IMR-90 (cell line): ENCODE data around the gene GMPR. TPM values are rescaled to one million over a fixed set of nuclear protein-coding genes. Genes with fewer than 3 reads are reported as not detected.

ENCODE experiments used
- ATAC-seq: fragments of 200-7000 bp; cut with Tn5 transposase; 2 replicates; pipeline ENCODE4 v1.9.1; 2020; ENCODE audit warnings: low read depth, mild to moderate bottlenecking, moderate library complexity
- BruUV-seq: library from RNA; stranded (reverse); fragments of 400-500 nt; replicated peaks from 2 replicates; lab custom pipeline; 2021; lab: Mats Ljungman, UMichigan
- CTCF ChIA-PET: fragments of 300-600 bp; formaldehyde crosslinking; extraction: SDS; loops from one replicate; lab custom pipeline; 2021; ENCODE audit warnings: antibody characterized with exemption; lab: Yijun Ruan, JAX
- POLR2A ChIA-PET: fragments of 300-600 bp; sonication (Branson Sonifier 250); formaldehyde crosslinking; loops from one replicate; lab custom pipeline; 2022; ENCODE audit warnings: antibody characterized with exemption; ENCODE audit not compliant: unreplicated experiment; lab: Charles Lee
- DNase-seq: peaks from one replicate; pipeline ENCODE4 v3.0.0; 2013
- H2AFZ ChIP-seq: replicated peaks from 2 replicates; pipeline ENCODE3; 2013; ENCODE audit warnings: low read length, mild to moderate bottlenecking; ENCODE audit not compliant: poor library complexity
- H2AK5ac ChIP-seq: 2 replicates; pipeline ENCODE4 v1.6.1; 2013; ENCODE audit warnings: low read depth, low read length, inconsistent platforms
- H2AK9ac ChIP-seq: replicated peaks from 2 replicates; pipeline ENCODE3; 2013; ENCODE audit warnings: mild to moderate bottlenecking, low read depth, low read length, moderate library complexity; ENCODE audit not compliant: poor library complexity
- H2BK120ac ChIP-seq: 2 replicates; pipeline ENCODE4 v1.6.1; 2013; ENCODE audit warnings: low read depth, low read length, inconsistent platforms
- H2BK15ac ChIP-seq: 3 replicates; pipeline ENCODE4 v1.6.1; 2013; ENCODE audit warnings: low read depth, low read length, inconsistent platforms
- H2BK20ac ChIP-seq: 2 replicates; pipeline ENCODE4 v1.6.1; 2013; ENCODE audit warnings: low read depth, mild to moderate bottlenecking, inconsistent platforms, low read length, moderate library complexity
- H2BK5ac ChIP-seq: 2 replicates; pipeline ENCODE4 v1.6.1; 2013; ENCODE audit warnings: mild to moderate bottlenecking, low read depth, low read length, inconsistent platforms; ENCODE audit not compliant: poor library complexity, severe bottlenecking
- H3K14ac ChIP-seq: replicated peaks from 2 replicates; pipeline ENCODE4 v1.6.1; 2013; ENCODE audit warnings: low read depth, low read length, inconsistent platforms
- H3K18ac ChIP-seq: 2 replicates; pipeline ENCODE4 v1.6.1; 2013; ENCODE audit warnings: low read depth, low read length, control low read depth
- H3K23ac ChIP-seq: 2 replicates; pipeline ENCODE4 v1.6.1; 2013; ENCODE audit warnings: low read depth, low read length, inconsistent platforms
- H3K27ac ChIP-seq: 2 replicates; pipeline ENCODE4 v1.5.1; 2013; ENCODE audit warnings: mild to moderate bottlenecking, control low read depth, low read length; ENCODE audit not compliant: insufficient read depth
- H3K27me3 ChIP-seq: 2 replicates; pipeline ENCODE4 v1.6.1; 2013; ENCODE audit warnings: low read length; ENCODE audit not compliant: control insufficient read depth, insufficient read depth
- H3K36me3 ChIP-seq: 2 replicates; pipeline ENCODE4 v1.6.1; 2013; ENCODE audit warnings: low read length, mixed read lengths; ENCODE audit not compliant: control insufficient read depth, insufficient read depth
- H3K4ac ChIP-seq: 2 replicates; pipeline ENCODE4 v1.6.1; 2013; ENCODE audit warnings: low read depth, low read length, inconsistent platforms
- H3K4me1 ChIP-seq: 2 replicates; pipeline ENCODE4 v1.6.1; 2013; ENCODE audit warnings: low read length, mixed read lengths; ENCODE audit not compliant: control insufficient read depth, insufficient read depth
- H3K4me2 ChIP-seq: 2 replicates; pipeline ENCODE4 v1.6.1; 2013; ENCODE audit warnings: low read depth, mild to moderate bottlenecking, control low read depth, low read length, moderate library complexity
- H3K4me3 ChIP-seq: 2 replicates; pipeline ENCODE4 v1.5.1; 2013; ENCODE audit warnings: low read depth, mild to moderate bottlenecking, control low read depth, low read length, moderate library complexity; ENCODE audit not compliant: insufficient read depth
- H3K56ac ChIP-seq: 2 replicates; pipeline ENCODE4 v1.6.1; 2013; ENCODE audit warnings: low read length, inconsistent platforms; ENCODE audit not compliant: insufficient read depth; ENCODE audit errors: extremely low read depth
- H3K79me1 ChIP-seq, 2 experiments: 2 replicates each; pipeline ENCODE4 v1.6.1; 2013; ENCODE audit warnings: low read length in 2 of 2, inconsistent platforms in 1 of 2, low read depth in 1 of 2
- H3K9ac ChIP-seq: 2 replicates; pipeline ENCODE4 v1.6.1; 2013; ENCODE audit warnings: low read depth, low read length, control low read depth
- H3K9me1 ChIP-seq: 2 replicates; pipeline ENCODE4 v1.6.1; 2013; ENCODE audit warnings: low read length, inconsistent platforms; ENCODE audit not compliant: insufficient read depth
- H3K9me3 ChIP-seq: 2 replicates; pipeline ENCODE4 v1.6.1; 2013; ENCODE audit warnings: low read length; ENCODE audit not compliant: control insufficient read depth, insufficient read depth
- H4K20me1 ChIP-seq: 2 replicates; pipeline ENCODE4 v1.6.1; 2013; ENCODE audit warnings: low read length, inconsistent platforms; ENCODE audit not compliant: insufficient read depth
- H4K5ac ChIP-seq: 2 replicates; pipeline ENCODE4 v1.6.1; 2013; ENCODE audit warnings: mild to moderate bottlenecking, low read depth, low read length, control low read depth
- H4K8ac ChIP-seq, 2 experiments: 2 replicates each; pipeline ENCODE4 v1.6.1; 2013; ENCODE audit warnings: low read depth in 2 of 2, low read length in 2 of 2, control low read depth in 1 of 2, inconsistent platforms in 1 of 2
- H4K91ac ChIP-seq: 2 replicates; pipeline ENCODE4 v1.6.1; 2013; ENCODE audit warnings: low read depth, low read length, inconsistent platforms; ENCODE audit not compliant: insufficient read depth
- BHLHE40 ChIP-seq: fragments of 150-350 bp; IDR thresholded peaks from 2 replicates; pipeline ENCODE4 v1.6.1; 2016; ENCODE audit warnings: mild to moderate bottlenecking, low read depth, low read length
- CEBPB ChIP-seq: IDR thresholded peaks from 2 replicates; pipeline ENCODE4 v1.6.1; 2012; ENCODE audit warnings: low read depth, low read length, improper control_type of control experiment
- CHD1 ChIP-seq: IDR thresholded peaks from 2 replicates; pipeline ENCODE4 v1.6.1; 2012; ENCODE audit warnings: low read depth, low read length, improper control_type of control experiment
- CTCF ChIP-seq: conservative IDR thresholded peaks from 2 replicates; pipeline ENCODE4 v1.5.1; 2012; ENCODE audit warnings: mild to moderate bottlenecking, low read depth, low read length, improper control_type of control experiment
- ELK1 ChIP-seq: fragments of 150-350 bp; IDR thresholded peaks from 2 replicates; pipeline ENCODE4 v1.6.1; 2016; ENCODE audit warnings: low read depth, mild to moderate bottlenecking, low read length, moderate library complexity, borderline replicate concordance
- FOS ChIP-seq: fragments of 150-350 bp; IDR thresholded peaks from 2 replicates; pipeline ENCODE4 v1.6.1; 2016; ENCODE audit warnings: low read depth, low read length
- MAFK ChIP-seq: IDR thresholded peaks from 2 replicates; pipeline ENCODE4 v1.6.1; 2012; ENCODE audit warnings: low read depth, low read length, improper control_type of control experiment
- MAZ ChIP-seq: IDR thresholded peaks from 2 replicates; pipeline ENCODE4 v1.6.1; 2012; ENCODE audit warnings: low read depth, mild to moderate bottlenecking, low read length, improper control_type of control experiment, moderate library complexity, borderline replicate concordance
- MXI1 ChIP-seq: IDR thresholded peaks from 2 replicates; pipeline ENCODE4 v1.6.1; 2012; ENCODE audit warnings: low read depth, mild to moderate bottlenecking, low read length, moderate library complexity, borderline replicate concordance
- NFE2L2 ChIP-seq: fragments of 150-350 bp; IDR thresholded peaks from 2 replicates; pipeline ENCODE4 v1.6.1; 2016; ENCODE audit warnings: low read depth, mild to moderate bottlenecking, low read length
- POLR2A ChIP-seq: IDR thresholded peaks from 2 replicates; pipeline ENCODE4 v1.6.1; 2012; ENCODE audit warnings: mild to moderate bottlenecking, low read depth, low read length
- RAD21 ChIP-seq: IDR thresholded peaks from 2 replicates; pipeline ENCODE4 v1.6.1; 2012; ENCODE audit warnings: low read length, improper control_type of control experiment
- RCOR1 ChIP-seq: IDR thresholded peaks from 2 replicates; pipeline ENCODE4 v1.6.1; 2012; ENCODE audit warnings: mild to moderate bottlenecking, low read length, improper control_type of control experiment; ENCODE audit not compliant: insufficient replicate concordance
- RFX5 ChIP-seq: IDR thresholded peaks from 2 replicates; pipeline ENCODE4 v1.8.0; 2012; ENCODE audit warnings: low read depth, mild to moderate bottlenecking, low read length, moderate library complexity
- SMC3 ChIP-seq: fragments of 150-350 bp; IDR thresholded peaks from 2 replicates; pipeline ENCODE4 v1.6.1; 2016; ENCODE audit warnings: low read depth, mild to moderate bottlenecking, antibody characterized with exemption, low read length, moderate library complexity
- USF2 ChIP-seq: fragments of 150-350 bp; IDR thresholded peaks from 2 replicates; pipeline ENCODE4 v1.6.1; 2017; ENCODE audit warnings: mild to moderate bottlenecking, antibody characterized with exemption, low read length, low read depth
- whole genome bisulfite sequencing, 2 experiments: methylation state at CpG; one replicate each; pipeline versions ENCODE4 v1.1.5 to v1.1.7; 2013; ENCODE audit warnings: missing lambda C conversion rate in 2 of 2; ENCODE audit not compliant: insufficient read length in 1 of 2; ENCODE audit errors: extremely low coverage in 2 of 2; 5-methylcytosine and 5-hydroxymethylcytosine counted together
- dilution Hi-C: fragments of 300-500 bp; cut with HindIII; formaldehyde crosslinking; loops from one replicate; pipeline ENCODE4 v1.14.3; 2018; ENCODE audit warnings: low sequenced_read_pairs; ENCODE audit not compliant: unreplicated experiment
- in situ Hi-C: fragments of 300-500 bp; cut with MboI; formaldehyde crosslinking; loops from 3 replicates; pipeline ENCODE4 v1.14.3; 2019; ENCODE audit warnings: low sequenced_read_pairs, inconsistent platforms, mixed read lengths
- intact Hi-C: fragments of 100-400 bp; cut with micrococcal nuclease; formaldehyde crosslinking; loops from 2 replicates; pipeline ENCODE4 v1.10.0; 2022
- polyA plus RNA-seq, 3 experiments: library from polyadenylated mRNA; depleted of rRNA; stranded (reverse); fragments of >200 nt; gene quantifications; 2 replicates each; pipeline ENCODE4 v1.2.3, GENCODE V29; 2012; ENCODE audit warnings: low replicate concordance in 1 of 3
- total RNA-seq: library from RNA; depleted of rRNA; stranded (reverse); fragments of >200 nt; gene quantifications from 2 replicates; pipeline ENCODE4 v1.2.3, GENCODE V29; 2012

Gene GMPR
- total and polyA plus RNA-seq, 2 of the 4 experiments (the other 2 are of a cell fraction): 6.3 to 8.6 TPM

GRCh38 chr6:16270178-16270794, 31.9 kb downstream of the GMPR start:
- no peak overlapping the region for H3K18ac ChIP-seq
- no peak overlapping the region for H2BK120ac ChIP-seq
- H4K5ac ChIP-seq: no peak overlapping the region
- H3K4ac ChIP-seq: no peak overlapping the region
- BruUV-seq: no TSS peak
- no peak for TF ChIP-seq POLR2A
- TF ChIP-seq BHLHE40: no peak
- no peak for TF ChIP-seq NFE2L2
- no peak for TF ChIP-seq CTCF
- TF ChIP-seq RFX5: no peak
- TF ChIP-seq RAD21: no peak
- no peak for TF ChIP-seq RCOR1
- no peak for TF ChIP-seq FOS
- no peak for TF ChIP-seq SMC3
- no peak for TF ChIP-seq MAZ
- TF ChIP-seq MAFK: no peak
- TF ChIP-seq MXI1: no peak
- no peak for TF ChIP-seq CHD1
- no peak for TF ChIP-seq CEBPB
- TF ChIP-seq ELK1: no peak
- no peak for TF ChIP-seq USF2
- H2BK5ac ChIP-seq: no peak overlapping the region
- H3K4me1 ChIP-seq: peaks cover 3% of the 10 kb centered on the region; the same call in 1 of the 2 replicates
- H2AFZ ChIP-seq: peak overlapping the region; percentile 3
- no peak overlapping the region for H4K8ac ChIP-seq
- dilution Hi-C loops: no loop called here
- H2AK9ac ChIP-seq: no peak overlapping the region
- no peaks in the 10 kb centered on the region for H3K36me3 ChIP-seq
- CTCF ChIA-PET: no interaction called here
- intact Hi-C loops: no loop called here
- POLR2A ChIA-PET: no interaction called here
- H3K9me1 ChIP-seq: peaks cover 12% of the 10 kb centered on the region; the same call in 1 of the 2 replicates
- H3K4me3 ChIP-seq: no peak overlapping the region
- no peak overlapping the region for H2AK5ac ChIP-seq
- H3K23ac ChIP-seq: no peak overlapping the region
- no peak overlapping the region for H3K56ac ChIP-seq
- H3K27ac ChIP-seq: no peak overlapping the region
- H2BK20ac ChIP-seq: no peak overlapping the region
- H3K27me3 ChIP-seq: no peaks in the 10 kb centered on the region
- no peak overlapping the region for H4K91ac ChIP-seq
- no peak overlapping the region for H3K14ac ChIP-seq
- peaks cover 0 to 3% of the 10 kb centered on the region in 2 experiments; a peak in 1 of 4 replicates for H3K79me1 ChIP-seq
- ATAC-seq (no peak), DNase-seq (no peak)
- 100% methylated on average over 2 of the region's 5 CpGs; no CpG with 5 or more reads in 1 of the 2 experiments for WGBS, 2 experiments
- no peaks in the 10 kb centered on the region for H4K20me1 ChIP-seq
- H3K9me3 ChIP-seq: peaks cover 1% of the 10 kb centered on the region; the same call in 1 of the 2 replicates
- H3K9ac ChIP-seq: no peak overlapping the region
- H2BK15ac ChIP-seq: no peak overlapping the region
- in situ Hi-C loops: no loop called here
- no peak overlapping the region for H3K4me2 ChIP-seq
